Measurements from ENCODE around the gene MAP2.

MAP2 gene

DNA sequence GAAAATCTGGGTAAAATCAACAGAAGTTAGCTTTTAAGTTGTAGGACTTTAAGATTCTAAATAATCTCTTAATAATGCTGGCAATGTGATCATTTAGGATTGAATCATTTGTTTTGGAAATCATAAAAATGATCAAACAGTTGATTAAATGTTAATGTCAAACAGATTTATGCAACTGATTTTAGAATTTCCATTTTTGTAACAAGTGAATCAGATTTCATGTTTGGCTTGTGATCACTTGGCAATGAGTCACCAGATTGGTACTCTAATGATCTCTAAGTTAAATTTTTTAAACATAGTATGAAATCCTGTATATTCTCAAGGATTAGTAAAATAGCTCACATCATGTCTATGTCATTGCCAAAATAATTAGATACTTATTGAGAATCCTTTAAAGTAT is 297.6 kb downstream of the MAP2 start:
- TF ChIP-seq MAX (IDR thresholded peaks at IDR 0.05; ENCODE audit: low read depth, low read length) = no peak
- no peak for TF ChIP-seq POLR2A (IDR thresholded peaks at IDR 0.05; ENCODE audit: extremely low read depth, insufficient read length)
- TF ChIP-seq, protein P1, sequence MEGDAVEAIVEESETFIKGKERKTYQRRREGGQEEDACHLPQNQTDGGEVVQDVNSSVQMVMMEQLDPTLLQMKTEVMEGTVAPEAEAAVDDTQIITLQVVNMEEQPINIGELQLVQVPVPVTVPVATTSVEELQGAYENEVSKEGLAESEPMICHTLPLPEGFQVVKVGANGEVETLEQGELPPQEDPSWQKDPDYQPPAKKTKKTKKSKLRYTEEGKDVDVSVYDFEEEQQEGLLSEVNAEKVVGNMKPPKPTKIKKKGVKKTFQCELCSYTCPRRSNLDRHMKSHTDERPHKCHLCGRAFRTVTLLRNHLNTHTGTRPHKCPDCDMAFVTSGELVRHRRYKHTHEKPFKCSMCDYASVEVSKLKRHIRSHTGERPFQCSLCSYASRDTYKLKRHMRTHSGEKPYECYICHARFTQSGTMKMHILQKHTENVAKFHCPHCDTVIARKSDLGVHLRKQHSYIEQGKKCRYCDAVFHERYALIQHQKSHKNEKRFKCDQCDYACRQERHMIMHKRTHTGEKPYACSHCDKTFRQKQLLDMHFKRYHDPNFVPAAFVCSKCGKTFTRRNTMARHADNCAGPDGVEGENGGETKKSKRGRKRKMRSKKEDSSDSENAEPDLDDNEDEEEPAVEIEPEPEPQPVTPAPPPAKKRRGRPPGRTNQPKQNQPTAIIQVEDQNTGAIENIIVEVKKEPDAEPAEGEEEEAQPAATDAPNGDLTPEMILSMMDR (IDR thresholded peaks at IDR 0.05; ENCODE audit: low read depth, low read length) = no peak
- H3K4me3 ChIP-seq (ENCODE audit: low read depth, low read length) = no peak overlapping the region
- DNase-seq (ENCODE audit: low read depth) = no peak

DNA sequence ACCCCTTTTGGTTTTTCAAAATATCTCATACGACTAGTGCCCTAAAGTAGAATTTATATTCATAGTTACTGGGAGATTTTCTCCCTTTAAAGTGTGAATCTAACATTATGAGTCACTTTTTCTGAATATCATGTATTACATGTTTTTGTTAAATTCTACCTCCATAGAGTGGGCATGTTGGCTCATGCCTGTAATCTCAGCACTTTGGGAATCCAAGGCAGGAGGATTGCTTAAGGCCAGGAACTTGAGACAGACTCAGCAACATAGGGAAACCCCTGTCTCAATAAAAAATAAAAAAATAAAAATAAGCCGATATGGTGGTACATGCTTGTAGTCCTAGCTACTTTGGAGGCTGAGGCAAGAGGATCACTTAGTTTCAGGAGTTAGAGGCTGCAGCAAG is 302.5 kb downstream of the MAP2 start:
- no peak for DNase-seq (ENCODE audit: low read depth)
- H3K4me3 ChIP-seq (ENCODE audit: low read depth, low read length) = no peak overlapping the region
- TF ChIP-seq MAX (IDR thresholded peaks at IDR 0.05; ENCODE audit: low read depth, low read length) (no peak), MYC (IDR thresholded peaks at IDR 0.05; ENCODE audit: low read depth, low read length) (no peak), POLR2A (IDR thresholded peaks at IDR 0.05; ENCODE audit: extremely low read depth, insufficient read length) (no peak)
- TF ChIP-seq, protein P1 (IDR thresholded peaks at IDR 0.05; ENCODE audit: low read depth, low read length) = no peak

GRCh38 chr2:209727077-209727476 is 303.2 kb downstream of the MAP2 start:
- no peak overlapping the region for H3K4me3 ChIP-seq (ENCODE audit: low read depth, low read length)
- TF ChIP-seq POLR2A (IDR thresholded peaks at IDR 0.05; ENCODE audit: extremely low read depth, insufficient read length) (no peak), MYC (IDR thresholded peaks at IDR 0.05; ENCODE audit: low read depth, low read length) (no peak), MAX (IDR thresholded peaks at IDR 0.05; ENCODE audit: low read depth, low read length) (no peak)
- TF ChIP-seq, protein P1 (IDR thresholded peaks at IDR 0.05; ENCODE audit: low read depth, low read length) = no peak
- no peak for DNase-seq (ENCODE audit: low read depth)

GRCh38 chr2:209734805-209735204 is 311.0 kb downstream of the MAP2 start:
- TF ChIP-seq MYC (IDR thresholded peaks at IDR 0.05; ENCODE audit: low read depth, low read length) (no peak), MAX (IDR thresholded peaks at IDR 0.05; ENCODE audit: low read depth, low read length) (no peak), POLR2A (IDR thresholded peaks at IDR 0.05; ENCODE audit: extremely low read depth, insufficient read length) (no peak)
- TF ChIP-seq, protein P1 (IDR thresholded peaks at IDR 0.05; ENCODE audit: low read depth, low read length) = no peak
- DNase-seq (ENCODE audit: low read depth) = no peak
- H3K4me3 ChIP-seq (ENCODE audit: low read depth, low read length) = no peak overlapping the region

- H3K4me3 ChIP-seq (ENCODE audit: low read depth, low read length) = no peak overlapping the region
- no peak for TF ChIP-seq POLR2A (IDR thresholded peaks at IDR 0.05; ENCODE audit: extremely low read depth, insufficient read length)
Observed at GRCh38 chr2:209741953-209742352, 318.1 kb downstream of the MAP2 start.

DNA sequence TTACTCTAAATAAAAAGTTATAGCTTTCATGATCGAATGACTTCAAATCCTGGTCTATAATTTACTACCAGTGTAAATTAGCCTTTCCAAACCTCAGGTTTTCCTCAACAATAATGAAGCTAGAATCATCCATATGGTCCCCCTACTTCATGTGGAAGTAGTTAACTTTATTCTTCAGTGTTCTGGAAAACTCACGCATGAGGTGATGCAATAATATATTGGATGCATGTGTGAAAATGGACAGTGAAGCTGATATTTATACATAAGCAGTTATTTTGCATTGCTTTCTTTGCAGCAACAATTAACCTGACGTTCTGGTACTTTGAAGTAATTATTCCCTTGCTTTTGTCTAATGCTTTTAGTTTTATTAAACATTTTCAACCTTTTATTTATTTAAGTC is 329.2 kb downstream of the MAP2 start:
- DNase-seq (ENCODE audit: low read depth) = no peak
- TF ChIP-seq MAX (IDR thresholded peaks at IDR 0.05; ENCODE audit: low read depth, low read length) (no peak), POLR2A (IDR thresholded peaks at IDR 0.05; ENCODE audit: extremely low read depth, insufficient read length) (no peak), MYC (IDR thresholded peaks at IDR 0.05; ENCODE audit: low read depth, low read length) (no peak)
- TF ChIP-seq, protein P1 (IDR thresholded peaks at IDR 0.05; ENCODE audit: low read depth, low read length) = no peak
- H3K4me3 ChIP-seq (ENCODE audit: low read depth, low read length) = no peak overlapping the region

More at GRCh38 chr2:209741953-209742352, 318.1 kb downstream of the MAP2 start:
- no peak for DNase-seq (ENCODE audit: low read depth)
